ENCODE results near the gene TMEM131.

DNA sequence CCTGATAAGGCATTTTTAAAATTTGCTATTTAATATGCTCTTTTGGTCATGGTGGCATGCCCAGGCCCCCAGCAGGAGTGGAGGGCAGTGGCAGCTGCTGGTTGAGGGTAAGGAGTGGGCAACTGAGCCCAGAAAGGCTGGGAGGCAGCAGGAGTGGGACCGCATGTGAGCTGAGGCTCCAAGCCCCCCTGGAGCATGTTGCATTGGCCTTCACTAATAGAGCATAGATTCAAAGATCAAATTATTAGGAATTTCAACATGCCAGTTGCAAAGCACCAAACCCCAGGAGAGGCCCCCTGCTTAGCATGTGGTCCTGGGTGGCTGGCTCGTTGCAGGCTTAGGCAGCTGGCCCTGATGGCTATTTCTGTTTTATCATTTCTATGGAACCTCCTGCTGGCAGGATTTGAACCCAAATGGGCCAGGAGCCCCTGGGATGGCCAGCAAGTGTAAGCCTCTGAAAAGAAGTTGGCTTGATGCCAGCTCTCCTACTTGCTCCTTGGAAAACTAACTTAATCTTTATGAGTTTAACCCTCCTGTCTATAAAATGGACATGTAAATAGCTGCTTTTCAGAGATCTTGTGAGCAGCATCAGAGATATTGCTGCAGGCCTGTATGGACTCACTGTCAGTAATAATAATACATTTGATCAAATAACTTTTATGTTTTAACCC lies 42.1 kb upstream of the TMEM131 start:
- TF ChIP-seq, protein P1, sequence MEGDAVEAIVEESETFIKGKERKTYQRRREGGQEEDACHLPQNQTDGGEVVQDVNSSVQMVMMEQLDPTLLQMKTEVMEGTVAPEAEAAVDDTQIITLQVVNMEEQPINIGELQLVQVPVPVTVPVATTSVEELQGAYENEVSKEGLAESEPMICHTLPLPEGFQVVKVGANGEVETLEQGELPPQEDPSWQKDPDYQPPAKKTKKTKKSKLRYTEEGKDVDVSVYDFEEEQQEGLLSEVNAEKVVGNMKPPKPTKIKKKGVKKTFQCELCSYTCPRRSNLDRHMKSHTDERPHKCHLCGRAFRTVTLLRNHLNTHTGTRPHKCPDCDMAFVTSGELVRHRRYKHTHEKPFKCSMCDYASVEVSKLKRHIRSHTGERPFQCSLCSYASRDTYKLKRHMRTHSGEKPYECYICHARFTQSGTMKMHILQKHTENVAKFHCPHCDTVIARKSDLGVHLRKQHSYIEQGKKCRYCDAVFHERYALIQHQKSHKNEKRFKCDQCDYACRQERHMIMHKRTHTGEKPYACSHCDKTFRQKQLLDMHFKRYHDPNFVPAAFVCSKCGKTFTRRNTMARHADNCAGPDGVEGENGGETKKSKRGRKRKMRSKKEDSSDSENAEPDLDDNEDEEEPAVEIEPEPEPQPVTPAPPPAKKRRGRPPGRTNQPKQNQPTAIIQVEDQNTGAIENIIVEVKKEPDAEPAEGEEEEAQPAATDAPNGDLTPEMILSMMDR (conservative IDR thresholded peaks at IDR 0.05), result no peak
- TF ChIP-seq ZFX (IDR thresholded peaks at IDR 0.05), result no peak
